Measurements from ENCODE around the gene COL8A1.

The COL8A1 gene

DNA sequence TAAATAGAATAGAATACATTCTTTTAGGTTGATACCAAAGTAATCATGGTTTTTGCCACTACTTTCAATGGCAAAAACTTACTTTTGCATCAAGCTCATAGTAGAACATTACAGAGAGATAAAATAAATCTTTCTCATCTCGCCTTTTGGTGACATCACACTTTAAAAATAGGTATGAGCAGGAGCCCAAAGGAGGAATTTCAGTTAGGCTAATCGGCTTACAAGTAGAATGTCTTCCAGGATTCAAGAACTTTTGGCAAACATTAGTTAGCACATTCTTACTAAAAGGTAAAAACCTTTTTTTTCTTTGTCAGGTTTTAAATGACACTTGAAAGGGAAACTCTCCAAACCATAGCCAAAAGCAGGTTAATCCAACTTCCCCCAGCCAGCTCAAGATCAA is 119.6 kb downstream of the COL8A1 start:
- FAIRE-seq (no peak), DNase-seq (ENCODE audit: low spot score) (no peak)

DNA sequence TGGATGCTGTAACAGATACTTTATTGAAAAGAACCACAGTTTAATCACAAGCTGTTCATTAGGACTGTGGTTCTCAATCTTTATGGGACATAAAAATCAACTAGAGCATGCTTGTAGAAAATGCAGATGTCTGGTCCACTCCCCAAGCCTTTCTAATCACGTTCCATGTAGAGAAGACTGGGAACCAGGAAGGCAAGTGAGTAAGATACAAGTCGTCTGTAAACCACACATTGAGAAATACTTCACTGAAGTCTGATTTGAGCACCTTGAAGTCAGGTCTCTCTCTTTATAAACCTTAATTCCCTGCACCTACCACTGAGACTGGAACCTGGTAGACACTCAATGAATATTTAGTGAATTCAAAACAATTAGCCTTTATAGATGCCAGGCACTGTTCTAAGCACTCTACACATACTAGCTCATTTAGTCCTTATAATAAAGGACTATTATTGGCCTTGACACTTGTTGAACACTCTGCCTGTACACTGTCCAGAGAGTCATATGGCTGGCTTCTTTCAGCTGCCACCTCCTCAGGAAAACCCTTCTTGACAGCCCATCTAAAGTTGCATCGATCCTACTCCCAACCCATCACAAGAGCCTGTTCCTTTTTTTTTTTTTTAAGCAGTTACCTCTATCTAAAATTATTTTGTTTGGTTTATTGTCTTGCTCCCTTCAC is 120.2 kb downstream of the COL8A1 start:
- FAIRE-seq, result no peak
- no peak for DNase-seq (ENCODE audit: low spot score)

- FAIRE-seq, result no peak
- DNase-seq (ENCODE audit: low spot score), result no peak
Measured at GRCh38 chr3:99760031-99760430, 121.6 kb downstream of the COL8A1 start.

DNA sequence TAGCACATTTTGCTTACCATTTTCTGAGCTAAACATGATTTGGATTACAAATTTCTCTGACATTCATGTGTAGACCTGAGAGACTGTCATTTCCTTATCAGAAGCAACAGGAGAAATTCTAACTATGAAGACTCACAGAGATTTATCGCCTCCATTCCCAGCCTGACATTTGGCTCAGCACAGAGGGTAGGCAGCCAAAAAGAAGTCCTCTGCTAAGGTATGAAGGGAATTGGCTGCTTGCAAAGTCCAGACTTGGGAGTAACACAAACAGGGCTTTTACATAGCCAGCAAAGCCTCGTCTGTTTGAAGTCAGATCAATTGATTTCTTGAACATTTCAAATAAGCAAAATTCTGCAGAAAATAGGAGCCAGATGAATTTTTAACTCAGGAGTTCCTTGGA is 122.2 kb downstream of the COL8A1 start:
- FAIRE-seq, result no peak
- DNase-seq (ENCODE audit: low spot score), result no peak

GRCh38 chr3:99761415-99762165 is 123.2 kb downstream of the COL8A1 start:
- FAIRE-seq (no peak), DNase-seq (ENCODE audit: low spot score) (no peak)

GRCh38 chr3:99762901-99763300 is 124.5 kb downstream of the COL8A1 start:
- DNase-seq (ENCODE audit: low spot score) (no peak), FAIRE-seq (no peak)

GRCh38 chr3:99764377-99764776 is 126.0 kb downstream of the COL8A1 start:
- FAIRE-seq, result no peak
- DNase-seq (ENCODE audit: low spot score), result no peak

GRCh38 chr3:99765042-99765942 is 126.9 kb downstream of the COL8A1 start:
- FAIRE-seq (no peak), DNase-seq (ENCODE audit: low spot score) (no peak)

GRCh38 chr3:99767291-99767690 is 128.9 kb downstream of the COL8A1 start:
- no peak for DNase-seq (ENCODE audit: low spot score)
- FAIRE-seq, result no peak

DNA sequence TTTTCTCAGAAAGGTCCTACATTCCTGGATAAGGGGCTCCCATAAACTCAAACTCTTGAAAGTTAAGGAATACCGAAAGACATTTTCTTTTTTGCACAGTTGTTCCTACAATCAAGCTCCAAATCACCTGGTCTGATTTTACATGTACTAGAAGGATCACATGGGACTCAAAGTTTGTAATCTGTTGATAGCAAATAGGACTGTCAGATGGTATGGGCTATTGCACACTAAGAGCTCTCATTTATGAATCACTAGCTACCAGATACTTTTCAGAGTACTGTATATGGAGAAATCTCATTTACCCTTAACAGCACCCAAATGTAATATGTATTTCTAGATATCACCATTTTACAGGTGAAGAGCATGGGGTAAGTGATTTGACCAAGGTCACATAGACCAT is 129.7 kb downstream of the COL8A1 start:
- FAIRE-seq (no peak), DNase-seq (ENCODE audit: low spot score) (no peak)

DNA sequence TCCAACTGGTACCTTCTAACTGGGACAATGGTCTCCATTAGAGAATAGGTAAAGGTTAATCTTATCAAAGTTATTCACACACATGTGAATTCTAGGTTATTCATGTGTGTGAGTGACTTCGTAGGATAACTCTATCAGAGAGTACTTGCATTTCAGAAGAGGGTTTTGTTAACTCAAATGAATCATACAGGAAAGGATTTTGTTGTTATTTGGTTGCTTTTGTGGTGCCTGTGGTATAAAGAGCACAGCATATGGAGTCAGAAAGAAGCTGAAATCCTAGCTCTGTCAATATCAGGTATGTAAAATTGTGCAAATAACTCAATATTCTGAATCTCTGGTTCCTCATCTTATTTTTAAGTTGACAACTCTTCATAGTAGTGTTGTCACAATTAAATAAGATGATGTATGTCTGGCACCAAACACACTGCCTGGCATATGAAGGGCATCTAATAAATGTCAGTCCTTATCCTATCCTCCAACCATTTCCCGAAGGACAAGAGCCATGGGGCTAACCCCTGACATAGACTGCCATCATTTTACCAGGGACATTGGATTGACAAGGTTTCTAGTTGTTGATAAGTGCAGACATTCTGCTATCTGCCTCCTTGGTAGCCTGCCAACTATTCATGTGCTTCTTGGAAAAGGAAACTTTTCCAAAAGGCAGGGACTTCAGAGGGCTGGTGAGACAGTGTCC is 130.6 kb downstream of the COL8A1 start:
- no peak for FAIRE-seq
- DNase-seq (ENCODE audit: low spot score), result no peak

GRCh38 chr3:99772171-99772570 is 133.8 kb downstream of the COL8A1 start:
- FAIRE-seq (no peak), DNase-seq (ENCODE audit: low spot score) (no peak)

DNA sequence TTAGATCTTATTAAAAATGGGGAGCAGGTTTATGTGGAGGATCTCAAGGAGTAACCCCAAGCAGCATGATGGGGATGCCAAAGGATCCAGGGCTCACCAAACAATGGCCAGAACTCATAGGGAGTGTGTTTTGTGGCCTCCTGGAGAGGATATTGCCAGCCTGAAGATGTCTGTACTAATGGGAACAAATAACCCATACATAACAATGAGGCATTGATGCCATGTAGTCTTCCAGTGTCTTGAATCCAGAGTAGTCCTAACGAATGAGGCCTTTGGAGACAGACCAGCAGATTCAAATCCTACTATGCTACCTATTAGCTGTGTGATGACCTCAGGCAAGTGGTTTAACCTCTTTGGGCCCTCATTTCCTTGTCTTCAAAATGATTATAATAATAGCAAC is 134.3 kb downstream of the COL8A1 start:
- FAIRE-seq (no peak), DNase-seq (ENCODE audit: low spot score) (no peak)

- peak; percentile 88 for FAIRE-seq
- DNase-seq (ENCODE audit: low spot score), result peak; percentile 70
Measured at GRCh38 chr3:99774467-99774866, 136.1 kb downstream of the COL8A1 start.

DNA sequence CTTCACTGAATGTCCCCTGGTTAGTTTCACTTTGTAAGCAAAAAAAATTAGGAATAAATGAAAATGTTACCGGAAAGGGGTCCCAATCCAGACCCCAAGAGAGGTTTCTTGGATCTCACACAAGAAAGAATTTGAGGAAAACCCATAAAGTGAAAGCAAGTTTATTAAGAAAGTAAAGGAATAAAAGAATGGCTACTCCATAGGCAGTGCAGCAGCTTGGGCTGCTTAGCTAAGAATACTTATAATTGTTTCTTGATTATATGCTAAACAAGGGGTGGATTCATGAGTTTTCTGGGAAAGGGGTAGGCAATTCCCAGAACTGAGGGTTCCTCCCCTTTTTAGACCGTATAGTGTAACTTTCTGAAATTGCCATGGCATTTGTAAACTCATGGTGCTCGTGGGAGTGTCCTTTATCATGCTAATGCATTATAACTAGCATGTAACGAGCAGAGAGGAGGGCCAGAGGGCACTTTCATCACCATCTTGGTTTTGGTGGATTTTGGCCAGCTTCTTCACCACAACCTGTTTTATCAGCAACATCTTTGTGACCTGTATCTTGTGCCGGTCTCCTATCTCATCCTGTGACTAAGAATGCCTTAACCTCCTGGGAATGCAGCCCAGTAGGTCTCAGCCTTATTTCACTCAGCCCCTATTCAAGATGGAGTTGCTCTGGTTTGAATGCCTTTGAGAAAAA is 138.3 kb downstream of the COL8A1 start:
- DNase-seq (ENCODE audit: low spot score) (peak; percentile 37), FAIRE-seq (peak; percentile 45)

DNA sequence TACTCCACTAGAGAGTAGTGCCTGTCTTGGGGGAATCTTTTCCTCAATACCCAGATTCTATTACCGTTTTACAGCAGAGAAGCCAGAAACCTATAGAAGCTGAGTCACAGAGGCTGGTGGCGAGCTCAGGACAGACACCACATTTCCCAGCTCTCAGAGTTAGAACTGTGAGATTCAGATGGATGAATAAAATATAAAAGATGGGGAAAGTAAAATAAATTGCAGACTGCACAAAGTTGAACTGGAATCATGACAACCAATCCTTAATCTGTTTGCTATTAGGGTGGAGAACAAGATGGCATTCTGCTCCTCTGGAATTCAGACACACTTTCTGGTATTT is 138.8 kb downstream of the COL8A1 start:
- FAIRE-seq (no peak), DNase-seq (ENCODE audit: low spot score) (no peak)

DNA sequence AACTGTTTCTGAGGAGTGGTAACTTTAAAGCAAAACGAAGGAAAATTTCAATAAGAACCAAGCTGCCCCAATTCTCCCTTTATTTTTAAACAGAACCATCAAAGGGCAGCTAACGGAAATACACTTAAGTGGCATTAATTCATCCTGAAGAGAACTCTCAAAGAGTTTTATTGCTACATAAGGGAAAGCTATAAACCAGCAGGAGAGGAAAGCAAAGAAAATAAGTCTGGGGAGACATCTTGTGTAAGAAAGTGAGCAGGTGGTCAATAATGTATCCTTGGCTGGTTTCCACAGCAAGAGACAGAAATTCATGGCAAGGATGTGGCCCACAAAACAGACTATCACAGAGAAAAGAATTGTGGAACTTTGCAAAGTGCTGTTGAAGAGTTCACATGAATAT is 139.3 kb downstream of the COL8A1 start:
- no peak for DNase-seq (ENCODE audit: low spot score)
- no peak for FAIRE-seq

DNA sequence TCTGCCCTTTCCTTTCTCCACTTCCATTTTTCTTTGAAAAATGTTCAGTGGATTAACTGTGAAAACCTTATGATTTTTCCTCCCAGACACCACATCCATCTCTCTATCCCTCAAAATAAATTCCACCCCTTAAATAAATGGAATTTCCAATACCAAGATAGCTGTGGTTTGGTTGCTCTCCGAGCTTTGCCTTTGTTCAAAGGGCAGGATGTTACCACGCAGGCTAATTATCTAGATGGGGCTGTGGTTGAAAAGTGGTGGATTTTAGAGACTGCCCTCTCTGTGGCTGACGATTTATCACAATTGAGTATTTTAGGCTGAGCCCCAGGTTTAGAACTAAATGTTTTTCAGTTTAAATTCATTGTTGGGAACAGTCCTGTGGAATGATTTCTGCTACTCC is 142.4 kb downstream of the COL8A1 start:
- DNase-seq (ENCODE audit: low spot score) (peak; percentile 59), FAIRE-seq (peak; percentile 97)

DNA sequence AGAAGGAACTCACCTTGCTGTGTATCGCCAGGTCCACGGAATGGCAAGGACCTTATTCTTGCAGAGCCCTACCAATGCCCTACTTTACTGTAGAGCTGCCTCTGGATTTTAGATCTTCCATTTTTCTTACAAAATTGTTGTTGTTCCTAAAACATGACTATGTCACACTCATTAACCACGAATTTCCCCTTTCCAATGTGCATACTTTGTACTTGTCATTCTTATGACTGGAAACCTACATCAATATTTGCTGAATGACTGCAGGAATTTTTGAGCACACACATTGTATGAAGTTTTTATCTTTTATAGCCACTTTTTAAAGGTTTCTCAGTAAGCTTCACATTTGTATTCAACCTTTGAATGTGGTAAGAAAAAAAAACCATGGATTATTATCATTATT is 143.4 kb downstream of the COL8A1 start:
- DNase-seq (ENCODE audit: low spot score), result peak; percentile 55
- FAIRE-seq, result peak; percentile 77

DNA sequence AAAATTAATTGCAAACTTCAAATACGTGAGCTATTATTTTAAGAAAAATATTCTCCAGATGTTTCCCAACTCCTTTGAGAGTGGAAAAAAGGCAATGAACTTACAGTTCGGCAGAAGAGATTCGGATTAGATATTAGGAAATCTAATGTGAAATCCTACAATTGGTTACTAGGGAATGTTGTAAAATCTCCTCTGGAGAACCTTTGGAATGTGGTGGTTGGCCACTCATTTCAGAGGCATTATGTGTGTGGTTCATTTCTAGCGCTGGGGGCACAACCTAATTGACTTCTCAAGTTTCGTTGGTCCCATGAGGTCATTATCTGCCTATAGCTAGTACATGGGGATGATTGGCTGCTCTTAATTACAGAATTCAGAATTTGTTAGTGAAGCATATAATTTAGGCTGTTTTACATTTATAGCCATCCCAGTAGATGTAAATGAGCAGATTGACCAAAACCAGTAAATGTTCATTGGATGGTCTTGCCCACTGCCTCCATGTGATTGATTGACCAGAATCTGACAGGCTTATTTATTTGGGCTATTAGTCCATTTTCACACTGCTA is 144.7 kb downstream of the COL8A1 start:
- FAIRE-seq (peak; percentile 99), DNase-seq (ENCODE audit: low spot score) (peak; percentile 89)

All from RCC 7860 (cell line).